Measurements from ENCODE around the gene FLRT2.

The FLRT2 gene

GRCh38 chr14:85572011-85572410 lies 42.1 kb downstream of the FLRT2 start:
- H3K36me3 ChIP-seq (ENCODE audit: control insufficient read depth, insufficient read depth, low read length) = no peaks in the 10 kb centered on the region

GRCh38 chr14:85572845-85573244 lies 42.9 kb downstream of the FLRT2 start:
- no peaks in the 10 kb centered on the region for H3K9me3 ChIP-seq (ENCODE audit: control insufficient read depth, insufficient read depth, low read length)
- H3K27me3 ChIP-seq (ENCODE audit: control insufficient read depth, insufficient read depth, low read length) = no peaks in the 10 kb centered on the region
- no peaks in the 10 kb centered on the region for H3K36me3 ChIP-seq (ENCODE audit: control insufficient read depth, insufficient read depth, low read length)
- peaks cover 26% of the 10 kb centered on the region for H3K4me1 ChIP-seq (ENCODE audit: control insufficient read depth, insufficient read depth, low read length)
- no peak overlapping the region for H3K9ac ChIP-seq (ENCODE audit: low read depth, low read length)
- H3K4me3 ChIP-seq (ENCODE audit: low read depth, low read length) = no peak overlapping the region

More at GRCh38 chr14:85572011-85572410, 42.1 kb downstream of the FLRT2 start:
- peaks cover 24% of the 10 kb centered on the region for H3K4me1 ChIP-seq (ENCODE audit: control insufficient read depth, insufficient read depth, low read length)
- no peaks in the 10 kb centered on the region for H3K27me3 ChIP-seq (ENCODE audit: control insufficient read depth, insufficient read depth, low read length)
- H3K9me3 ChIP-seq (ENCODE audit: control insufficient read depth, insufficient read depth, low read length) = no peaks in the 10 kb centered on the region
- H3K9ac ChIP-seq (ENCODE audit: low read depth, low read length) = no peak overlapping the region
- no peak overlapping the region for H3K4me3 ChIP-seq (ENCODE audit: low read depth, low read length)

GRCh38 chr14:85573406-85573805 lies 43.5 kb downstream of the FLRT2 start:
- Histone ChIP-seq H3K4me1 (ENCODE audit: control insufficient read depth, insufficient read depth, low read length) (peaks cover 26% of the 10 kb centered on the region), H3K36me3 (ENCODE audit: control insufficient read depth, insufficient read depth, low read length) (no peaks in the 10 kb centered on the region), H3K27me3 (ENCODE audit: control insufficient read depth, insufficient read depth, low read length) (no peaks in the 10 kb centered on the region), H3K9me3 (ENCODE audit: control insufficient read depth, insufficient read depth, low read length) (no peaks in the 10 kb centered on the region), H3K4me3 (ENCODE audit: low read depth, low read length) (no peak overlapping the region), H3K9ac (ENCODE audit: low read depth, low read length) (no peak overlapping the region)

GRCh38 chr14:85574853-85575616 lies 45.1 kb downstream of the FLRT2 start:
- Histone ChIP-seq H3K36me3 (ENCODE audit: control insufficient read depth, insufficient read depth, low read length) (no peaks in the 10 kb centered on the region), H3K4me3 (ENCODE audit: low read depth, low read length) (no peak overlapping the region), H3K4me1 (ENCODE audit: control insufficient read depth, insufficient read depth, low read length) (peaks cover 24% of the 10 kb centered on the region), H3K9me3 (ENCODE audit: control insufficient read depth, insufficient read depth, low read length) (no peaks in the 10 kb centered on the region), H3K9ac (ENCODE audit: low read depth, low read length) (no peak overlapping the region), H3K27me3 (ENCODE audit: control insufficient read depth, insufficient read depth, low read length) (no peaks in the 10 kb centered on the region)

GRCh38 chr14:85575617-85575898 lies 45.6 kb downstream of the FLRT2 start:
- Histone ChIP-seq H3K27me3 (ENCODE audit: control insufficient read depth, insufficient read depth, low read length) (no peaks in the 10 kb centered on the region), H3K4me1 (ENCODE audit: control insufficient read depth, insufficient read depth, low read length) (peaks cover 24% of the 10 kb centered on the region), H3K9ac (ENCODE audit: low read depth, low read length) (no peak overlapping the region), H3K4me3 (ENCODE audit: low read depth, low read length) (no peak overlapping the region), H3K9me3 (ENCODE audit: control insufficient read depth, insufficient read depth, low read length) (no peaks in the 10 kb centered on the region), H3K36me3 (ENCODE audit: control insufficient read depth, insufficient read depth, low read length) (no peaks in the 10 kb centered on the region)

GRCh38 chr14:85576218-85576617 lies 46.3 kb downstream of the FLRT2 start:
- no peaks in the 10 kb centered on the region for H3K36me3 ChIP-seq (ENCODE audit: control insufficient read depth, insufficient read depth, low read length)
- H3K4me3 ChIP-seq (ENCODE audit: low read depth, low read length) = no peak overlapping the region
- no peak overlapping the region for H3K9ac ChIP-seq (ENCODE audit: low read depth, low read length)
- H3K9me3 ChIP-seq (ENCODE audit: control insufficient read depth, insufficient read depth, low read length) = no peaks in the 10 kb centered on the region
- H3K27me3 ChIP-seq (ENCODE audit: control insufficient read depth, insufficient read depth, low read length) = no peaks in the 10 kb centered on the region
- peaks cover 24% of the 10 kb centered on the region for H3K4me1 ChIP-seq (ENCODE audit: control insufficient read depth, insufficient read depth, low read length)

- H3K4me3 ChIP-seq (ENCODE audit: low read depth, low read length) = no peak overlapping the region
- peaks cover 24% of the 10 kb centered on the region for H3K4me1 ChIP-seq (ENCODE audit: control insufficient read depth, insufficient read depth, low read length)
- H3K27me3 ChIP-seq (ENCODE audit: control insufficient read depth, insufficient read depth, low read length) = no peaks in the 10 kb centered on the region
- H3K9me3 ChIP-seq (ENCODE audit: control insufficient read depth, insufficient read depth, low read length) = no peaks in the 10 kb centered on the region
- no peaks in the 10 kb centered on the region for H3K36me3 ChIP-seq (ENCODE audit: control insufficient read depth, insufficient read depth, low read length)
- H3K9ac ChIP-seq (ENCODE audit: low read depth, low read length) = no peak overlapping the region
Measured at GRCh38 chr14:85576848-85577542, 47.1 kb downstream of the FLRT2 start.

GRCh38 chr14:85577543-85578114 lies 47.7 kb downstream of the FLRT2 start:
- Histone ChIP-seq H3K27me3 (ENCODE audit: control insufficient read depth, insufficient read depth, low read length) (no peaks in the 10 kb centered on the region), H3K9ac (ENCODE audit: low read depth, low read length) (no peak overlapping the region), H3K9me3 (ENCODE audit: control insufficient read depth, insufficient read depth, low read length) (no peaks in the 10 kb centered on the region), H3K4me1 (ENCODE audit: control insufficient read depth, insufficient read depth, low read length) (peaks cover 24% of the 10 kb centered on the region), H3K4me3 (ENCODE audit: low read depth, low read length) (no peak overlapping the region), H3K36me3 (ENCODE audit: control insufficient read depth, insufficient read depth, low read length) (no peaks in the 10 kb centered on the region)

GRCh38 chr14:85578357-85578756 lies 48.4 kb downstream of the FLRT2 start:
- H3K4me1 ChIP-seq (ENCODE audit: control insufficient read depth, insufficient read depth, low read length) = peaks cover 24% of the 10 kb centered on the region
- H3K9ac ChIP-seq (ENCODE audit: low read depth, low read length) = no peak overlapping the region
- H3K27me3 ChIP-seq (ENCODE audit: control insufficient read depth, insufficient read depth, low read length) = no peaks in the 10 kb centered on the region
- H3K4me3 ChIP-seq (ENCODE audit: low read depth, low read length) = no peak overlapping the region
- no peaks in the 10 kb centered on the region for H3K9me3 ChIP-seq (ENCODE audit: control insufficient read depth, insufficient read depth, low read length)
- no peaks in the 10 kb centered on the region for H3K36me3 ChIP-seq (ENCODE audit: control insufficient read depth, insufficient read depth, low read length)

GRCh38 chr14:85578930-85579329 lies 49.0 kb downstream of the FLRT2 start:
- Histone ChIP-seq H3K9ac (ENCODE audit: low read depth, low read length) (no peak overlapping the region), H3K9me3 (ENCODE audit: control insufficient read depth, insufficient read depth, low read length) (no peaks in the 10 kb centered on the region), H3K4me3 (ENCODE audit: low read depth, low read length) (no peak overlapping the region), H3K36me3 (ENCODE audit: control insufficient read depth, insufficient read depth, low read length) (no peaks in the 10 kb centered on the region), H3K27me3 (ENCODE audit: control insufficient read depth, insufficient read depth, low read length) (no peaks in the 10 kb centered on the region), H3K4me1 (ENCODE audit: control insufficient read depth, insufficient read depth, low read length) (peaks cover 24% of the 10 kb centered on the region)

- Histone ChIP-seq H3K9ac (ENCODE audit: low read depth, low read length) (no peak overlapping the region), H3K4me1 (ENCODE audit: control insufficient read depth, insufficient read depth, low read length) (peaks cover 19% of the 10 kb centered on the region), H3K36me3 (ENCODE audit: control insufficient read depth, insufficient read depth, low read length) (no peaks in the 10 kb centered on the region), H3K27me3 (ENCODE audit: control insufficient read depth, insufficient read depth, low read length) (no peaks in the 10 kb centered on the region), H3K4me3 (ENCODE audit: low read depth, low read length) (no peak overlapping the region), H3K9me3 (ENCODE audit: control insufficient read depth, insufficient read depth, low read length) (no peaks in the 10 kb centered on the region)
Measured at GRCh38 chr14:85579942-85580341, 50.0 kb downstream of the FLRT2 start.

Data from iPS-15b (cell line).